Upper lobe of left lung (tissue), 4 donors: ENCODE results near the gene CCHCR1.

ENCODE experiments used
- CTCF ChIP-seq, 6 experiments: fragments of 450-650 bp in 4 of 6; fragments of 200-600 bp in 2 of 6; sonication (generic) in 2 of 6; IDR thresholded peaks; one replicate each; pipeline ENCODE4 v1.5.1; 2016 to 2019; ENCODE audit warnings: antibody characterized with exemption in 6 of 6
- EP300 ChIP-seq, 4 donors: sonication (generic); formaldehyde crosslinking; IDR thresholded peaks; one replicate each; pipeline ENCODE4 v1.5.1; 2017; ENCODE audit warnings: antibody characterized with exemption in 4 of 4, control low read depth in 2 of 4
- POLR2AphosphoS5 ChIP-seq, 2 donors: sonication (generic); formaldehyde crosslinking; IDR thresholded peaks; one replicate each; pipeline ENCODE4 v1.5.1; 2017; ENCODE audit warnings: antibody characterized with exemption in 2 of 2

GRCh38 chr6:31190488-31190887 lies 32.9 kb upstream of the CCHCR1 start:
- TF ChIP-seq CTCF (IDR thresholded peaks at IDR 0.05) (no peak), POLR2AphosphoS5 (IDR thresholded peaks at IDR 0.05) (no peak), EP300 (IDR thresholded peaks at IDR 0.05) (no peak)
